H9 (cell line): Measurements from ENCODE around the gene HSD17B12. TPM values are rescaled to one million over a fixed set of nuclear protein-coding genes. Genes with fewer than 3 reads are reported as not detected.
A peak's percentile ranks its signal among the peaks of the same experiment; 100 is the strongest.

ENCODE experiments used
- DNase-seq: peaks from one replicate; pipeline ENCODE4 v3.0.0-alpha.2; 2017
- H2AFZ ChIP-seq: one replicate; pipeline ENCODE4 v1.6.1; 2013; ENCODE audit warnings: mild to moderate bottlenecking, low read length, control low read depth, moderate library complexity
- H2AK5ac ChIP-seq: 2 replicates; pipeline ENCODE4 v1.6.1; 2013; ENCODE audit warnings: low read length, control low read depth, mixed read lengths; ENCODE audit not compliant: insufficient read length
- H2BK120ac ChIP-seq: one replicate; pipeline ENCODE4 v1.6.1; 2013; ENCODE audit warnings: low read depth, mild to moderate bottlenecking, low read length, control low read depth, inconsistent platforms; ENCODE audit not compliant: poor library complexity, severe bottlenecking
- H2BK12ac ChIP-seq: 2 replicates; pipeline ENCODE4 v1.6.1; 2013; ENCODE audit warnings: low read length, control low read depth, mixed read lengths, low read depth; ENCODE audit not compliant: insufficient read length
- H2BK15ac ChIP-seq: 2 replicates; pipeline ENCODE4 v1.6.1; 2013; ENCODE audit warnings: low read depth, low read length, control low read depth
- H2BK20ac ChIP-seq: one replicate; pipeline ENCODE4 v1.6.1; 2013; ENCODE audit warnings: low read depth, mild to moderate bottlenecking, low read length, control low read depth, inconsistent platforms; ENCODE audit not compliant: poor library complexity, severe bottlenecking
- H2BK5ac ChIP-seq: 2 replicates; pipeline ENCODE4 v1.6.1; 2013; ENCODE audit warnings: low read length, control low read depth, mixed read lengths; ENCODE audit not compliant: insufficient read length
- H3K14ac ChIP-seq: 2 replicates; pipeline ENCODE4 v1.6.1; 2013; ENCODE audit warnings: low read length, control low read depth; ENCODE audit not compliant: insufficient read depth
- H3K18ac ChIP-seq: 2 replicates; pipeline ENCODE4 v1.6.1; 2013; ENCODE audit warnings: low read depth, mild to moderate bottlenecking, mixed read lengths, low read length, control low read depth; ENCODE audit not compliant: insufficient read length
- H3K23ac ChIP-seq: 2 replicates; pipeline ENCODE4 v1.6.1; 2013; ENCODE audit warnings: low read length, control low read depth, mixed read lengths, low read depth; ENCODE audit not compliant: insufficient read length
- H3K23me2 ChIP-seq: 2 replicates; pipeline ENCODE4 v1.6.1; 2013; ENCODE audit warnings: low read depth, mild to moderate bottlenecking, mixed read lengths, low read length, control low read depth; ENCODE audit not compliant: insufficient read length, poor library complexity, severe bottlenecking
- H3K27ac ChIP-seq: 2 replicates; pipeline ENCODE4 v1.5.1; 2013; ENCODE audit warnings: low read length, control low read depth, mixed read lengths, low read depth; ENCODE audit not compliant: insufficient read length
- H3K27me3 ChIP-seq: 2 replicates; pipeline ENCODE4 v1.6.1; 2013; ENCODE audit warnings: low read length, control low read depth, inconsistent platforms; ENCODE audit not compliant: insufficient read depth
- H3K4ac ChIP-seq: 2 replicates; pipeline ENCODE4 v1.6.1; 2013; ENCODE audit warnings: low read depth, mild to moderate bottlenecking, control low read depth, inconsistent platforms, low read length, moderate library complexity
- H3K4me1 ChIP-seq: 2 replicates; pipeline ENCODE4 v1.6.1; 2013; ENCODE audit warnings: low read length, control low read depth, inconsistent platforms; ENCODE audit not compliant: insufficient read depth
- H3K4me2 ChIP-seq: 2 replicates; pipeline ENCODE4 v1.6.1; 2013; ENCODE audit warnings: low read length, control low read depth, mixed read lengths; ENCODE audit not compliant: insufficient read length, insufficient read depth
- H3K56ac ChIP-seq: 2 replicates; pipeline ENCODE4 v1.6.1; 2013; ENCODE audit warnings: low read depth, mild to moderate bottlenecking, mixed read lengths, low read length, control low read depth; ENCODE audit not compliant: insufficient read length
- H3K79me1 ChIP-seq: 2 replicates; pipeline ENCODE4 v1.6.1; 2013; ENCODE audit warnings: low read depth, mild to moderate bottlenecking, moderate library complexity, low read length, control low read depth, inconsistent platforms; ENCODE audit not compliant: insufficient read depth, poor library complexity, severe bottlenecking
- H3K79me2 ChIP-seq: 2 replicates; pipeline ENCODE4 v1.6.1; 2013; ENCODE audit warnings: low read length, control low read depth, inconsistent platforms; ENCODE audit not compliant: insufficient read depth
- H3K9ac ChIP-seq: 2 replicates; pipeline ENCODE4 v1.6.1; 2013; ENCODE audit warnings: low read length, control low read depth, mixed read lengths; ENCODE audit not compliant: insufficient read length; ENCODE audit errors: extremely low read depth
- H3K9me3 ChIP-seq: one replicate; pipeline ENCODE4 v1.6.1; 2013; ENCODE audit warnings: low read depth, low read length, inconsistent platforms; ENCODE audit not compliant: control insufficient read depth
- H3T11ph ChIP-seq: one replicate; pipeline ENCODE4 v1.6.1; 2013; ENCODE audit warnings: mild to moderate bottlenecking, low read length, control low read depth, inconsistent platforms
- H4K20me1 ChIP-seq: one replicate; pipeline ENCODE4 v1.6.1; 2013; ENCODE audit not compliant: control insufficient read depth, insufficient read length, insufficient read depth
- H4K5ac ChIP-seq: 2 replicates; pipeline ENCODE4 v1.6.1; 2013; ENCODE audit warnings: low read depth, mild to moderate bottlenecking, mixed read lengths, low read length, control low read depth; ENCODE audit not compliant: insufficient read length
- H4K8ac ChIP-seq: replicated peaks from 2 replicates; pipeline ENCODE4 v1.6.1; 2013; ENCODE audit warnings: low read length, control low read depth, mixed read lengths, low read depth; ENCODE audit not compliant: insufficient read length
- H4K91ac ChIP-seq: 2 replicates; pipeline ENCODE4 v1.6.1; 2013; ENCODE audit warnings: low read depth, mild to moderate bottlenecking, moderate library complexity, mixed read lengths, low read length, control low read depth; ENCODE audit not compliant: insufficient read length
- H3K27ac Mint-ChIP-seq, 3 experiments: 2 replicates in 2 of 3; 3 replicates in 1 of 3; pipeline ENCODE4 v1.8.0; 2020 to 2021; ENCODE audit warnings: mixed read lengths in 3 of 3, mild to moderate bottlenecking in 1 of 3, moderate library complexity in 1 of 3
- H3K27me3 Mint-ChIP-seq: 2 replicates; pipeline ENCODE4 v1.8.0; 2021; ENCODE audit warnings: low read depth, mild to moderate bottlenecking, moderate library complexity, mixed read lengths
- H3K36me3 Mint-ChIP-seq, 3 experiments: 2 replicates in 2 of 3; 3 replicates in 1 of 3; pipeline ENCODE4 v1.8.0; 2020 to 2021; ENCODE audit warnings: low read depth in 3 of 3, mixed read lengths in 3 of 3; ENCODE audit not compliant: insufficient read depth in 1 of 3
- H3K4me1 Mint-ChIP-seq, 2 experiments: 2 replicates each; pipeline ENCODE4 v1.8.0; 2020; ENCODE audit warnings: mixed read lengths in 2 of 2
- H3K4me3 Mint-ChIP-seq, 2 experiments: 2 replicates in 1 of 2; 3 replicates in 1 of 2; pipeline ENCODE4 v1.8.0; 2020 to 2021; ENCODE audit warnings: mild to moderate bottlenecking in 2 of 2, mixed read lengths in 2 of 2, moderate library complexity in 1 of 2
- H3K9me3 Mint-ChIP-seq, 2 experiments: 2 replicates in 1 of 2; 3 replicates in 1 of 2; pipeline ENCODE4 v1.8.0; 2020; ENCODE audit warnings: mild to moderate bottlenecking in 2 of 2, mixed read lengths in 2 of 2, moderate library complexity in 1 of 2
- CTCF ChIP-seq: fragments of 200-600 bp; sonication (generic); conservative IDR thresholded peaks from 3 replicates; pipeline ENCODE4 v1.8.0; 2021; ENCODE audit warnings: antibody characterized with exemption, mild to moderate bottlenecking
- WGBS: extraction: QIAGEN DNeasy Blood & Tissue Kit; methylation state at CpG from one replicate; pipeline ENCODE4 v1.1.7; 2013; ENCODE audit warnings: missing lambda C conversion rate, low lambda C conversion rate, mixed read lengths; ENCODE audit not compliant: insufficient read length; ENCODE audit errors: extremely low coverage; 5-methylcytosine and 5-hydroxymethylcytosine counted together
- total RNA-seq: library from RNA; stranded (reverse); gene quantifications from 2 replicates; pipeline ENCODE4 v1.2.1, GENCODE V29; 2021

The HSD17B12 gene
- total RNA-seq, 1 experiment from 2014 or later, result 111 TPM

- Histone ChIP-seq H3K14ac (no peak overlapping the region), H2BK5ac (no peak overlapping the region), H2AFZ (no peak overlapping the region), H3T11ph (no peak overlapping the region), H3K4me1 (no peaks in the 10 kb centered on the region), H3K79me1 (peaks cover 5% of the 10 kb centered on the region), H3K23ac (no peak overlapping the region), H4K5ac (no peak overlapping the region), H3K23me2 (no peaks in the 10 kb centered on the region), H3K9ac (no peak overlapping the region), H2AK5ac (no peak overlapping the region), H2BK20ac (no peak overlapping the region), H4K20me1 (no peaks in the 10 kb centered on the region), H3K79me2 (peaks cover 6% of the 10 kb centered on the region; the same call in 1 of the 2 replicates), H2BK120ac (no peak overlapping the region), H3K56ac (no peak overlapping the region), H4K91ac (no peak overlapping the region), H4K8ac (no peak overlapping the region), H3K18ac (no peak overlapping the region), H3K27me3 (no peaks in the 10 kb centered on the region), H3K27ac (no peak overlapping the region), H3K4me2 (no peak overlapping the region), H3K4ac (no peak overlapping the region), H2BK15ac (no peak overlapping the region), H3K9me3 (no peaks in the 10 kb centered on the region), H2BK12ac (no peak overlapping the region)
- H3K4me3 Mint-ChIP-seq, result no peak overlapping the region
- H3K36me3 Mint-ChIP-seq, result peaks cover 2 to 11% (median 6%) of the 10 kb centered on the region in 3 experiments; a peak in 6 of 7 replicates
- DNase-seq, result no peak
- H3K9me3 Mint-ChIP-seq, result no peaks in the 10 kb centered on the region
- TF ChIP-seq CTCF, result no peak
- WGBS, result no CpG with 5 or more reads among the region's 7 CpGs
- peak overlapping the region in 2 of 3 experiments; percentile 1 to 26; a peak in 2 of 7 replicates for H3K27ac Mint-ChIP-seq
- peaks cover 10% of the 10 kb centered on the region in 2 experiments for H3K4me1 Mint-ChIP-seq
- H3K27me3 Mint-ChIP-seq, result no peaks in the 10 kb centered on the region
These were observed 66.7 kb downstream of the HSD17B12 start for GRCh38 chr11:43747130-43747802.
